HG03039 (cell line): ENCODE results near the gene SSTR1.

ENCODE experiments used
- ATAC-seq: cut with Tn5 transposase; IDR thresholded peaks from one replicate; pipeline ENCODE4 v1.9.1; 2021; ENCODE audit warnings: mild to moderate bottlenecking, moderate library complexity; ENCODE audit not compliant: unreplicated experiment

Gene SSTR1

DNA sequence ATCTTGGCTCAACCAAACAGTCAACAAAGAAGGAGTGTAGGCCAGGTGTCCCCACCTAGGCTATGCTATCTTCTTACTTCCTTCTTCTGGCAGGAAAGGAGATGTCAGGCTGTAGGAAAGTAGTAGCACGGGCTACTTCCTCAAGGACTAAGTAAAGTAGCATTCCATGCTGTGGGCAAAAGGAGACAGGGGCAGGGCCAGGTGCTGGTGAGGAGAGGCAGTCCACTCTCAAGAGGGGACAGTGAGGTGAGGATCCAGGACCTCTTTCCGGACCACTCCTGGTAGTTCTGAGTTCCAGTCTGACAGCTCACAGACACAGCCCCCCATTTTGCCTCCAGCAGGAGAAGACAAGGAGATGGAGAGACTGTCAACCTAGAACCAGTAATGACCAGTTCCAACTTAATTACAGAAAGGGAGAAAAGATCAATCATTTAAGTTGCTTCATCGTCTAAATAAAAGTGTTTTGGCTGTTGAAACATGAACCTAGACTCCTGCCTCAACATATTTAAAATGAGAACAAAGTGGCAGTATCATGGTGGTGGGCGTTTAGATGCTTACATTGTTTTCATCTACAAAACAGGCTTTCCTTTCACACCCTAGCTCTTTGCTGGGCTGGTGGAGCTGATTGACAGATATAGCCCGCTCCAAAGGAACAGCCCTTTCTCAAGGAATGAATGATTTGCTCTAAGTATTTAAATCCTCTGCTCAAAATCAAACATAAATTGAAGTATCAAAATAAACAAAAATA is 5.1 kb upstream of the SSTR1 start:
- ATAC-seq: no peak

DNA sequence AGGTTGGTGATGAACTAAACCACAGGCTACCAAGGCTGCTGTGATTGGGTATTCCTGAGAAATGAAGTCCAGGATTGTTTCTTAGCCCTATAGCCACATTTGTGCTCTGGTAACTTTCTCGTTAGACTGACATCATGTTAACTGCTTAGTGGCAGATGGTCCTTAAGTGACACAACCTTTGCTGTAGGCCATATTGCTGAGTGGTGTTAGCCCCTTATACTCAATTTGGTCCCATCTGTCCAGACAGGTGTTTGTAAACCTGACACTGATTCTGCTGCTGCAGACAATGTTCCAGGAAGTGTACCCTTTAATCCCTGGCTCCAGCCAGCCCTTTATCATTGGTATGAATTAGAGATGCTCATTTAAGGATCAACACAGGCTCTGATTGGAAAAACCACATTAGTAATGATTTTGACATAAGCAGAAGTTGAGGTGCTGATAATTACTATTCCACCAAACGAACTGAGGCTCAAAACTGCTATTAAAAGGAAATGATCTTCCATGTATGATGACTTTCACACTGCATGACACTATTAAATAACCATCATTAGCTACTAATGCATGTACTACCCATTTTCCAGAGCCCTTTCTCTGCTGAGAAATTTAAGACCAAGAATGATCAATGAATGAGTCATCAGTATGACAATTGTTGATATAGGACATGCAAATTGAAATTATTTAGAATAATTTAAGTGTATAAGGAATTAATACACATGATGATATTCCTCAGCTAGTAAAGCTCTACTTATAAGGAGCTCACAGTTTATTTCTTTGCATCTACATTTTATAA is 3.6 kb upstream of the SSTR1 start:
- no peak for ATAC-seq

DNA sequence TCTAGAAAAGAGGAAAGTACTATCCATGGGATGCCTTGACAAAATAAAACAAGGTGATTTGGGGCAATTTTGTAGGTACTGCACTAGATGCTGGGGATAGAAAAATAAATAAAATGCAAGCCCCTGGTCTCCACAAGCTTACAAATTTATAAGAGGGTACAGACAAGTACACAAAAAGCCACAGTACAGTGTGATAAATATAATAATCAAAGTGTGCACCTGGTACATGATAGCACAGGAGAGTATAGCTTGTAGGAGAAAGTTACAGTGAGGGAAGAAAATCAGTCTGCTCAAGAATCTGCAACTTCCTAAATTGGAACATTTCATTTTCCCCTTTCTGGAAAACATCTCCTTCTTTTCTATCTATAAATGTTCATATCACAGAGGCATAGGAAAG is 3.0 kb upstream of the SSTR1 start:
- no peak for ATAC-seq

DNA sequence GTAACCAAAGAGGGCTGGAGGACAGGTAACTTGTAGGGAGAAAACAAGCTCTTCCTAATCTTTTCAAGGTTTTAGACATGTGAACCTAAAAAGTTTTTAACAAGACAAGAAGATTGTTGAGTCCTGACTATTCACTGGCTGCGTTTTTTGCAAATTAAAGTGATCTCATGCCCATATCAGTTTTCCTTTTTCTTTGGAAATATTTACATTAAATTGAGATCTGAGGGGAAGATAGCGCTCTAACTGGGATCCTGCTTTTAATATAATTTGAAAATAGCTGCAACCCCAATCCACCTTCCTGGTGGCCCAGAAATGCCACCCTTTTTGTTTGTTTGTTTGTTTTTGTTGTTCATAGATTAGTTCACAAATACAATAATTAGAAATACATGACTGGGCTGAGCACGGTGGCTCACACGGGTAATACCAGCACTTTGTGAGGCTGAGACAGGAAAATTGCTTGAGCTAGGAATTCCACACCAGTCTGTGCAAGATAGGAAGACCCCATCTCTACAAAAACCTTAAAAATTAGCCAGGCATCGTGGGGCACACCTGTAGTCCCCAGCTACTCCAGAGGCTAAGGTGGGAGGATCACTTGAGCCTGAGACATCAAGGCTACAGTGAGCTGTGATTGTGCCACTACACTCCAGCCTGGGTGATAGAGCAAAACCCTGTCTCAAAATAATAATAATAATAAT is 2.4 kb upstream of the SSTR1 start:
- no peak for ATAC-seq

DNA sequence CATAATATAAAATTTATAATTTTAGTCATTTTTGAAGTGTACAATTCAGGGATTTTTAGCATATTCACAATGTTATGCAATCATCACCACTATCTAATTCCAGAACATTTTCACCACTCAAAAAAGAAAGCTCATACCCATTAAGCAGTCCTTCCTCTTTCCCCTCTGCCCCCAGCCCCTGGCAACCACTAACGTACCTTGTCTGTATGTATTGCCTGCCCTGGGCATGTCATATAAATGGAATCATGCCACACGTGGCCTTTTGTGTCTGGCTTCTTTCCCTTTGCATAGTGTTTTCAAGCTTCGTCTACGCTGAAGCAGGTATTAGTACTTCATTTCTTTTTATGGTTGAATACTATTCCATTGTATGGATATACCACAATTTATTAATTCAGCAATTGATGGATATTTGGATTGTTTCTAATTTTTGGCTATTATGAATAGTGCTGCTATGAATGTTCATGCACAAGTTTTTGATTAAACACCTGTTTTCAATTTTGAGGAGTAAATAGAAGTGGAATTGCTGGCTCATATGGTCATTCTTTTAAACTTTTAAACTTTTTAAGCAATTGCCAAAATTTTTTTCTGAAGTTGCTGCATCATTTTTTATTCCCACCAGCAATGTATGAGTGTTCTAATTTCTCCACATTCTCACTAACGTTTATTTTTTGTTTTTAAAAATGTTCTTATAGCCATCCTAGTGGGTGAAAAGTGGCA is 1.6 kb upstream of the SSTR1 start:
- ATAC-seq: no peak

DNA sequence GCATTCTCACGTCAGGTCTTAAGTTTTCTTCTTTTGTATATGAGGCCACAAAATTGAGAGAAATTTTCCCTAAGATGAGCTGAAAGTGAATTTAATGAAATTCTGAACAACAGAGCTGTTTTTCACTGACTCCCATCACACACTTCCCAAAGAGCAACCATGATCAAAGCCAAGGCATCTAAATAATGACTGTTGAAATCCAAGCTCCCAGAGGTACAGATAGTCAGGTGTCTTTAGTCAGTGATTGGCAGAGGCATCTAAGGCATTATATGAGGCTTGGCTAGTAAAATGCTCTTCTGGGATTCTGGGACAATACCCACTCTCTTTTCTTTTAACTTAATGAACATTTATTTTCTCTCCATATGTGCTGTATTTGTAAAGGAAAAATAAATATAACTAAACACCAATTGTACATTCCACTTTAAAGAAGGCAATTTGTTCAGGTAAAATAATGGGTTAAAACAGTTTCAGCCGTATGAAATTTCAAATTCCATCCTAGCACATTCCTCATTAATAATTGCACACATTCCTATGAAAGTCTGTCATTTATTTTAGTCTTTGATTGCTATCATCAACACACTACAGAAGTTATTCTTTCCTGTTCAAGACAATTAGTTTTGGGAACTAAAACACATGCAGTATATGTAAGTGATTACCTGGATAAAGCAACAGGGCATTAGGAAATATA is 871 bp upstream of the SSTR1 start:
- no peak for ATAC-seq

DNA sequence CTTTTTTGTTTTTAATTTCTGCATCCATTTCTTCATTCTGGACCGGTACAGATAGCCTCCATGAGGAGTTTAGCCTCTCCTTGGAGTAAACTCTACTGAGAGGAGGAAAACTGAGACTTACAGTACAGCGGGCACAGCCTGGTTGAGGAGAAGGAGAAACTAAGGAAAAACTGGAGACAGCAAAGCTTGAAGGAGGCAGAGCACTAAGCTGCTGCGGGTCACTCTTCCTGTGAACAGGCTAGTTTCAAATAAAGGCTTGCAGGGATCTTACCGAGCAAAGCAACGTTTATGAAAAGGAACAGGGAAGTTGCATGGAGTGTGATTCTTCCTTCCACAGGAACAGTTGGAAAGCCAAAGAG is 348 bp upstream of the SSTR1 start:
- no peak for ATAC-seq

DNA sequence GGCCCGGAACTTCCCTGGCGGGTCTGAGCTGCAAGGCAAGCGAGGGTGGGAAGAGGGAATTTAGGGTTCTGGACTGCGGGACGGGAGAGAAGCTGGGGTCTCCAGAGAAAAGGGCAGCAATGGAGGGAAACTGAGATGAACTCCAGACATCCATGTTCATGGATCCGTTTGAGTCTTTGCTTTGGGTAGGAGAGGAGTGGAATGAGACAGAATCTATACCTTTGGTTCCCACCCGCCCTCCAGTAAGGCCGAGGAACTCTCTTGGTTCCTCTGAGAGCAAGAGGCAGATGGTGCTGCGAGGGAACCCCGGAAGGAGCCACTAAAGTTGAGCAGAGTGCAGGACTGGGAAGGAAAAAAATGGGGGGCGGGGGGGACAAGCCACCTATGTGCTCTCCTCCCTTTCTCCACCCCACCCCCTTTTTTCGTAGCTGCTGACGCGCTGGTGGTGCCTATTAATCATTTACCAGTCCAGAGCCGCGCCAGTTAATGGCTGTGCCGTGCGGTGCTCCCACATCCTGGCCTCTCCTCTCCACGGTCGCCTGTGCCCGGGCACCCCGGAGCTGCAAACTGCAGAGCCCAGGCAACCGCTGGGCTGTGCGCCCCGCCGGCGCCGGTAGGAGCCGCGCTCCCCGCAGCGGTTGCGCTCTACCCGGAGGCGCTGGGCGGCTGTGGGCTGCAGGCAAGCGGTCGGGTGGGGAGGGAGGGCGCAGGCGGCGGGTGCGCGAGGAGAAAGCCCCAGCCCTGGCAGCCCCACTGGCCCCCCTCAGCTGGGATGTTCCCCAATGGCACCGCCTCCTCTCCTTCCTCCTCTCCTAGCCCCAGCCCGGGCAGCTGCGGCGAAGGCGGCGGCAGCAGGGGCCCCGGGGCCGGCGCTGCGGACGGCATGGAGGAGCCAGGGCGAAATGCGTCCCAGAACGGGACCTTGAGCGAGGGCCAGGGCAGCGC is 1.2 kb downstream of the SSTR1 start:
- no peak for ATAC-seq

DNA sequence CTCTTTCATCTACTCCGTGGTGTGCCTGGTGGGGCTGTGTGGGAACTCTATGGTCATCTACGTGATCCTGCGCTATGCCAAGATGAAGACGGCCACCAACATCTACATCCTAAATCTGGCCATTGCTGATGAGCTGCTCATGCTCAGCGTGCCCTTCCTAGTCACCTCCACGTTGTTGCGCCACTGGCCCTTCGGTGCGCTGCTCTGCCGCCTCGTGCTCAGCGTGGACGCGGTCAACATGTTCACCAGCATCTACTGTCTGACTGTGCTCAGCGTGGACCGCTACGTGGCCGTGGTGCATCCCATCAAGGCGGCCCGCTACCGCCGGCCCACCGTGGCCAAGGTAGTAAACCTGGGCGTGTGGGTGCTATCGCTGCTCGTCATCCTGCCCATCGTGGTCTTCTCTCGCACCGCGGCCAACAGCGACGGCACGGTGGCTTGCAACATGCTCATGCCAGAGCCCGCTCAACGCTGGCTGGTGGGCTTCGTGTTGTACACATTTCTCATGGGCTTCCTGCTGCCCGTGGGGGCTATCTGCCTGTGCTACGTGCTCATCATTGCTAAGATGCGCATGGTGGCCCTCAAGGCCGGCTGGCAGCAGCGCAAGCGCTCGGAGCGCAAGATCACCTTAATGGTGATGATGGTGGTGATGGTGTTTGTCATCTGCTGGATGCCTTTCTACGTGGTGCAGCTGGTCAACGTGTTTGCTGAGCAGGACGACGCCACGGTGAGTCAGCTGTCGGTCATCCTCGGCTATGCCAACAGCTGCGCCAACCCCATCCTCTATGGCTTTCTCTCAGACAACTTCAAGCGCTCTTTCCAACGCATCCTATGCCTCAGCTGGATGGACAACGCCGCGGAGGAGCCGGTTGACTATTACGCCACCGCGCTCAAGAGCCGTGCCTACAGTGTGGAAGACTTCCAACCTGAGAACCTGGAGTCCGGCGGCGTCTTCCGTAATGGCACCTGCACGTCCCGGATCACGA is 2.2 kb downstream of the SSTR1 start:
- ATAC-seq: no peak

DNA sequence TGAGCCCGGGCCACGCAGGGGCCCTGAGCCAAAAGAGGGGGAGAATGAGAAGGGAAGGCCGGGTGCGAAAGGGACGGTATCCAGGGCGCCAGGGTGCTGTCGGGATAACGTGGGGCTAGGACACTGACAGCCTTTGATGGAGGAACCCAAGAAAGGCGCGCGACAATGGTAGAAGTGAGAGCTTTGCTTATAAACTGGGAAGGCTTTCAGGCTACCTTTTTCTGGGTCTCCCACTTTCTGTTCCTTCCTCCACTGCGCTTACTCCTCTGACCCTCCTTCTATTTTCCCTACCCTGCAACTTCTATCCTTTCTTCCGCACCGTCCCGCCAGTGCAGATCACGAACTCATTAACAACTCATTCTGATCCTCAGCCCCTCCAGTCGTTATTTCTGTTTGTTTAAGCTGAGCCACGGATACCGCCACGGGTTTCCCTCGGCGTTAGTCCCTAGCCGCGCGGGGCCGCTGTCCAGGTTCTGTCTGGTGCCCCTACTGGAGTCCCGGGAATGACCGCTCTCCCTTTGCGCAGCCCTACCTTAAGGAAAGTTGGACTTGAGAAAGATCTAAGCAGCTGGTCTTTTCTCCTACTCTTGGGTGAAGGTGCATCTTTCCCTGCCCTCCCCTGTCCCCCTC is 3.0 kb downstream of the SSTR1 start:
- no peak for ATAC-seq

DNA sequence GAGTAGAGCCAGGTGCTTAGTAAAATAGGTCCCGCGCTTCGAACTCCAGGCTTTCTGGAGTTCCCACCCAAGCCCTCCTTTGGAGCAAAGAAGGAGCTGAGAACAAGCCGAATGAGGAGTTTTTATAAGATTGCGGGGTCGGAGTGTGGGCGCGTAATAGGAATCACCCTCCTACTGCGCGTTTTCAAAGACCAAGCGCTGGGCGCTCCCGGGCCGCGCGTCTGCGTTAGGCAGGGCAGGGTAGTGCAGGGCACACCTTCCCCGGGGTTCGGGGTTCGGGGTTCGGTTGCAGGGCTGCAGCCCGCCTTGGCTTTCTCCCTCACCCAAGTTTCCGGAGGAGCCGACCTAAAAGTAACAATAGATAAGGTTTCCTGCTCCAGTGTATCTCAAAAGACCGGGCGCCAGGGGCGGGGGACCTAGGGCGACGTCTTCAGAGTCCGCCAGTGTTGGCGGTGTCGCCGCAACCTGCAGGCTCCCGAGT is 3.6 kb downstream of the SSTR1 start:
- ATAC-seq: no peak

DNA sequence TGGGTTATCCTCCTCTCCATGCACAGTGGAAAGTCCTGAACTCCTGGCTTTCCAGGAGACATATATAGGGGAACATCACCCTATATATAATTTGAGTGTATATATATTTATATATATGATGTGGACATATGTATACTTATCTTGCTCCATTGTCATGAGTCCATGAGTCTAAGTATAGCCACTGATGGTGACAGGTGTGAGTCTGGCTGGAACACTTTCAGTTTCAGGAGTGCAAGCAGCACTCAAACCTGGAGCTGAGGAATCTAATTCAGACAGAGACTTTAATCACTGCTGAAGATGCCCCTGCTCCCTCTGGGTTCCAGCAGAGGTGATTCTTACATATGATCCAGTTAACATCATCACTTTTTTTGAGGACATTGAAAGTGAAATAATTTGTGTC is 4.4 kb downstream of the SSTR1 start:
- no peak for ATAC-seq

DNA sequence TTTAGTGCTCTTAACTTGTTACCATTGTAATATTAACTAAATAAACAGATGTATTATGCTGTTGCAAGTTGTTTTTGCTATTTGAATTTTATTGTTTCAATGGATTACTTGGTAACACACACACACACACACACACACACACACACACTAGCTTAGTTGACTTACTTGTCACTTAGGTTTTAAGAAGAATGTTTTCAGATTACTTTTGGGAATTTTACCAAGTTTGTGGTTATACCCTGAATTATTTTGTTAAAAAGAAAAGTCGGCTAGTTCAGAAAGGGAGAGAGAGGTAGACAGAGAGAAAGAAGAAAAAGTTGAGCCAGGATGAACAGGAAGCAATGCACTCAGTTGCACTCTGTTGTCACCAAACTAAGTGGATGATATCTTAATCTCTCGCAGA is 5.3 kb downstream of the SSTR1 start:
- ATAC-seq: no peak

DNA sequence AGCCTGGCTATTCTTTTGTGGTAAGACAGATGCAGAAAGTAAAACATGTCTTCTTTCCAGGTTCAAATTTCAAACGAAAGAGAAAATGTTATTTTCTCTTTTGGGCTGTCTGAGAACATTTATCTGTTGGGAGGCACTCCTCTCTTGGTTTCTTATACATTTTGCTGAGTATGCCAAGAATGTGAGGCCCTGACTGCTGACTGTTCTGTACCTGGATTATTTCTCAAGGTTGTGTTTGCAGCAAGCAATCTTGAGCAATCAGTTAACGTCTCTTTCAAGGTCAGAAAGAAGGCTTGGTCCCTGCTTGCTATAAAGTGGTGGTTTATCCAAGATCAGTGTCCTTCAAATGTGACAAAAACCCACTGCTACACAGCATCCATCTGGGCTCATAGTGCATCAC is 9.8 kb downstream of the SSTR1 start:
- ATAC-seq: no peak

DNA sequence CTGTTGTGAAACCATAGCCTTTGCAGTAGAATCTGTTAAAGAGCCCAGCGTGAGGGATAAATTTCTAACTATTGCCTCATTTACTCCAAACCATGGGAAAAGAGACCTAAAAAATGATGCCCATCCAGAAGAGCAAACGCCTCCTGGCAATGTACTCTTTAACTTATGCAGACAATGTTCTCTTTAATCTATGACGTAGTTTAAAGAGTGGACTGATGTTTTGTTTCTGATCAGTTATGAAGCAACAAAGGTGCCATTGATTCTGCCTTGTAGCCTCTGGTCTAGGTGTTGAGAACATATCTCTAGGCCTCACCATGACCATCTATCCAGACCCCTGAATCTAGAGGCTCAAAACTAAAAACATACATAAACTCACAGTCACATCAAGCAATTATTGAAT is 13.4 kb downstream of the SSTR1 start:
- ATAC-seq: no peak

DNA sequence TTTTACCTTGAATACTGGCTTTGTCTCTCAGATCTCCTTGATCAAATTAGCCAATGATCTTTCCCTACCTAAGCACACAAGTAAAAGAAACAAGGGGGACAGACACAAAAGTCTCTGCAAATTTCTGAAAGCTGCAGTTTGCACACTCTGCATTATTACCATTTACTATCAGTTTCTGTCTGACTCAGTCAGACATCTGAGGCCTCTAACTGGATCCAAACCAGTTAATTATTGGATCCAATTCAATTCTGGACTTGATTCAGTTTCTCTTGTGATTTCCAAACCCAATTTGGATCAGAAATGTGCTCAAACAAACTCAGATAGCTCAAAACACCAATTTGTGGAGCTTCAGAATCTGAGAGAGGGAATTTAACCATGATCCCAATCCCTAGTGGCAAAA is 16.6 kb downstream of the SSTR1 start:
- ATAC-seq: no peak

DNA sequence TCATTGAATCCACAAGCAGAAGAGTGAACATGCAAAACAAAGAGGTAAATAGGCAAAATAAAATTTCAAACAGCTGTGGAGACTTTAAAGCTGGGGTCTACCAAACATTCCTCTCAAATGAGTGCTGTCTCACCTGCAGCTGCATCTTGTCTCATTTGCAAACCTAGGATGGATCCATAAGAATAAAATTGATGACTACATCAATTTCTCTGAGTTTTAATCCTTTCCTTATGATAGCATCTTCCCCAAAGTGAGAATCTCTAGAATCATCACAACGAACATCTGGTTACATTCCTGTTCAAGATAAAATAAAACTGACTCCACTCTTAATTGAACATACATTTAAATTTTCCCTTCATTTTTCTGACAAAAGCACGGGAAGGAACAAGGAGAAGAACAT is 18.2 kb downstream of the SSTR1 start:
- no peak for ATAC-seq

DNA sequence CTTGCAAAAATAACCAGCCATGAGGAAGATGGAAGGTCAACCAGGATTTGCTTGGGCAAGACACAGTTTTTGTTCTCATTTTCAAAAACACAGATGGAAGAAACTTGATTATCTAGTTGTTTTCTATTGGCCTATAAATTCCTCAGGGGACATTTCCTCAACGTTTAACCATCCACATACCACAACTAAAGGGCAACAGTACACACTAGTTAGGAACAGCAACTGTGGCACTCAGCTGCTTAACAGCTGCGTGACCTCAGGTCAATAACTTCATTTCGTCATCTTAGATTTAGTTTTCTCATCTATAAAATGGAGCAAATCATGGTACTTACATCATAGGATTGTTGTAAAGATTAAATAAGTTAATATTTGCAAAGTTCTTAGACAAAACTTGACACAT is 18.7 kb downstream of the SSTR1 start:
- no peak for ATAC-seq
